HG03108 (cell line): ENCODE measurements around the gene PUS7.
"Not testable (repeated sequence)": the region's sequence is repeated elsewhere in the genome, so short reads cannot be mapped to it uniquely, and the experiment has no call there.

ENCODE experiments used
- ATAC-seq: cut with Tn5 transposase; IDR thresholded peaks from one replicate; pipeline ENCODE4 v1.9.1; 2021; ENCODE audit warnings: moderate library complexity; ENCODE audit not compliant: unreplicated experiment

The PUS7 gene

DNA sequence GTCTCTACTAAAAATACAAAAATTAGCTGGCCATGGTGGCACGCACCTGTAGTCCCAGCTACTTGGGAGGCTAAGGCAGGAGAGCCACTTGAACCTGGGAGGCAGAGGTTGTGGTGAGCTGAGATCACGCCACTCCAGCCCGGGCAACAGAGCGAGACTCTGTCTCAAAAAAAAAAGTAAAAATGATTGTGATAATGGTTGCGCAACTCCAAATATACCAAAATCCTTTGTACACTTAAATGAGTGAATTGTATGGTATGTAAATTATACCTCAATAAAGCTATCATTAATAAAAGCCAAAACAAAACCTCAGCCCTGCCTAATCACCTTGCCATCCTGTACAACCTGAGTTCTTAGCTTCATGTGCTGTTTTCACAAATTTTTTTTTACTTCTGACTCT, 71.2 kb downstream of the PUS7 start:
- ATAC-seq = not testable (repeated sequence)

DNA sequence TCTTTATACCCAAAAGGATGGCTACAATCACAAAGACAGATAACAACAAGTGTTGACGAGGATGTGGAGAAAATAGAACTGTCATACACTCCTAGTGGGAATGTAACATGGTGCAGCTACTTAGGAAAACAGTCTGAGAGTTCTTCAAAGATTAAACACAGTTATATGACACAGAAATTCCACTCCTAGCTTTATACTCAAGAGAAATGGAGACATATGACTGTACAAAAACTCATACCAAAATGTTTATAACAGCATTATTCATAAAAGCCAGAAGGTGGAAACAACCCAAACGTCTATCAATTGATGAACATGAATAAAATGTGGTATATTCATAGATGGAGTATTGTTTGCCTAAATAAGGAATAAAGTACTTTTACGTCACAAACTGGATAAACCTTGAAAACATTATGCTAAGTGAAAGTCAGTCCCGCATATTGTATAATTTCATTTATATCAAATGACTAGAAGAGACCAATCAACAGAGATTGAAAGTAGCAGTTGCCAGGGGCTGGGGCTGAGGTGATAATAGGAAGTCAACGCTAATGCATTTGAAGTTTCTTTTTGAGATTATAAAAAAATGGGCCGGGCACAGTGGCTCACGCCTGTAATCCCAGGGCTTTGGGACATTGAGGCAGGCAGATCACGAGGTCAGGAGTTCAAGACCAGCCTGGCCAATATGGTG, 71.8 kb downstream of the PUS7 start:
- no peak for ATAC-seq

DNA sequence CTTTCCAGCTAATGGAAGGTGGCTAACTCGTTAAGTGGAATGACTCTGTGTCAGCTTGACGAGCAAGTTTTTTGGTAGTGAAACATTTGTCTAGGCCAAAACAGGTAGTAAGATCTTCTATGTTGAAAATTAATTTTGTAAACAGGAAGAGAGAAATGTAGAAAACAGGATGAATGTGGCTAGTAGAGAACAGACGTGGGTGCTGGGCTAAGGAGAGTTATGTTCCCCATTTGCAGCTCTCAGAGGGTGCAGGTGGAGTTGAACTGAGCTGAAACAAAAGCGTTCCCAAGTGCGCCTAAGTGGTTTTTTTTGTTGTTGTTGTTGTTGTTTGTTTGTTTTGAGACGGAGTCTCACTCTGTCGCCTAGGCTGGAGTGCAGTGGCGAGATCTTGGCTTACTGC, 73.9 kb downstream of the PUS7 start:
- ATAC-seq = peak; percentile 83

DNA sequence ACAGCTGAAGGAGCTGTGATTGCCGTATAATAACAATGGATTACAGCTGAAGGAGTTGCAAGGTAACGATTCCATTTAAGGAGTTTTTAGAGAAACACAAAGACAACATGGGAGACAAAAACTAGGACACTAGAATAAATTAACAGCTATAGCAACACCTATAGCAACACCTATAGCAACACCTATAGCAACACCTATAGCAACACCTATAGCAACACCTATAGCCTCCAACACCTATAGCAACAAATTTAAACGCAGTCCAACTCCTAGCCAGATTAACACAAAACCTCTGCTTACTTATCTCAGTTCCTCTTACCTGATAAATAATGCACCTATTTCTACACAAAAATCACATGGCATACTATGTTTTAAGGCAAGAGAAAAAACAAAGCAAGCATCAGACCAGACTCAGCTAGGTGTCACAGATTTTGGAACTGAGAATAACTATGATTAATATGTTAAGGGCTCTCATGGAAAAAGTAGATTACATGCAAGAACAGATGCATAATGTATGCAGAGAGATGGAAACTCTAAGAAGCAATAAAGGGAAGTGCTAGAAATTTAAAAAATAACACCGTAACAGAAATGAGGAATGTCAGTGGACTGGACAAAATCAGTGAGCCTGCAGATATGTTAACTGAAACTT, 77.6 kb downstream of the PUS7 start:
- ATAC-seq = no peak

DNA sequence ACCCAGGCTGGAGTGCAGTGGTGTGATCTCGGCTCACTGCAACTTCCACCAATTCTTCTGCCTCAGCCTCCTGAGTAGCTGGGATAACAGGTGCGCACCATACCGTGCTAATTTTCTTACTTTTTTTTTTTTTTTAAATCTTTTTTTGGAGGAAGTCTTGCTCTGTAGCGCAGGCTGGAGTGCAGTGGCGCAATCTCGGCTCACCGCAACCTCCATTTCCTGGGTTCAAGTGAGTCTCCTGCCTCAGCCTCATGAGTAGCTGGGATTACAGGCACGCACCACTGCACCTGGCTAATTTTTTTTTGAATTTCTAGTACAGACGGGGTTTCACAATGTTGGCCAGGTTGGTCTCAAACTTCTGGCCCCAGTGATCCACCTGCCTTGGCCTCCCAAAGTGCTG, 79.9 kb downstream of the PUS7 start:
- ATAC-seq = not testable (repeated sequence)

DNA sequence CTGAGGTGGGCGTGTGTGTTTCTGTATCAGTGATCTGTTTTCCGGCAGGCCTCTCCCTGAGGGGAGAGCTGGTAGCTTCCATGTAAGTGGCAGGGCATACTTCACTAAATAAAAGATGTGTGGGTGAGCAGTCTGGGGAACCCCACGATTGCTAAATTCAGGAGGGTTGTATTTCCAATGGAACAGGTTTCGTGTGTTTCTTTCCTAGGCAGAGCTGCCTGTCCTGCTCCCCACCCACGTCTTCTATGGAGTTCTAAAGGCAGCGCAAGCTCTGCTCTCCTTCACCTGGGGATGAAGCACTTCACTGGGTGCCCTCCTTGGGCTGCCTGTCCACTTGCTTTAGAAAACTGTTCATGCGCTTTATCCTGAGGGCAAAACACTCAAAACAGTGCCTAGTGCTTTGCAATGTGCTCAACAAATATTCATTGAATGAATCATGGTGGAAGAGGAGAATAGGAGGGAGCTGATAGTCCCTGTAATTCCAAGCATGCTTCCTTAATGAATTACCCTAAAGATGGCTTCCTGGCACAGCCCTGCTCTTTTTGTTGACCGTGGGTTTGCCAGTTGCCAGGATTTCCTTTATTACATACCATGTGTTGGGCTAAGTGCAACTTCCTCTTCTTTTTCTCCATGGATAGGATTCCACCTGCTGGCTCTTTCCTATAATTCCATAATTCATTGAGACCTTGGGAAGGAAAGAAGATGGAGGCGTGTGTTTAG, 82.7 kb downstream of the PUS7 start:
- no peak for ATAC-seq

DNA sequence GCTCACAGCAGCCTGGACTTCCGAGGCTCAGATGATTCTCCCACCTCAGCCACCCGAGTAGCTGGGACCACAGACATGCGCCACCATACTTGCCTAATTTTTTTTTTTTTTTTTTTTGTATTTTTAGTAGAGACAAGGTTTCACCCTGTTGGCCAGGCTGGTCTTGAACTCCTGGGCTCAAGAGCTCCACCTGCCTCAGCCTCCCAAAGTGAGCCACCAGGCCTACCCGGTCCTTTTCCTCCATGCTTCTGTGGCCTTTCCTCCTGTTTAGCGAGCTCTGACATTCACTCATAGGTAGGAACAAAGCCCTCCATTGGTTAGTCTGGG, 83.3 kb downstream of the PUS7 start:
- no peak for ATAC-seq

DNA sequence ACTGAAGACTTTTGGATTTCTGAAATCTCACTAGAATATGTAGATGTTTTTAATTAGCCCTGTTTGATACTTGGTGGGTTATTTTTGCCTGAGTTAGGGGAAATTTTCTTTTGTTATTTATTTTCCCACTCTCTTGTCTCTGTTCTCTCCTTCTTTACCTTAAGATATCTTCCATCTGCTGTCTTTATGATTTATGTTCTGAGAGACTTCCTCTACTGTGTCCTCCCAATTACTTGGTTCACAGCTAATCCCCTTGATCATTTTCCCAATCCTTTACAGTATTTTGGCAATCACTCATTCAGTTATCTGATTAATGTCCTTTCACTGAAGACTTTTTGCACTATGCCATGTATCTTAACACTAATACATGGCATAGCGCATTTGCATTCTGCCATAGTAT, 83.8 kb downstream of the PUS7 start:
- no peak for ATAC-seq

DNA sequence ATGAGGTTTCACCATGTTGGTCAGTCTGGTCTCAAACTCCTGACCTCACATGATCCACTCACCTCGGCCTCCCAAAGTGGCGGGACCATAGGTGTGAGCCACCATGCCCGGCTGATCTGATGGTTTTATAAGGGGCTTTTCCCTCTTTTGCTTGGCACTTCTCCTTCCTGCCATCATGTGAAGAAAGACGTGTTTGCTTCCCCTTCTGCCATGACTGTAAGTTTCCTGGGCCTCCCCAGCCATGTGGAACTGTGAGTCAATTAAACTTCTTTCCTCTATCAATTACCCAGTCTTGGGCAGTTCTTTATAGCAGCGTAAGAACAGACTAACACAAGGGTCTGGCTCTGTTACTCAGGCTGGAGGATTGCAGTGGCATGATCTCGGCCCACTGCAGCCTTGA, 84.7 kb downstream of the PUS7 start:
- not testable (repeated sequence) for ATAC-seq

DNA sequence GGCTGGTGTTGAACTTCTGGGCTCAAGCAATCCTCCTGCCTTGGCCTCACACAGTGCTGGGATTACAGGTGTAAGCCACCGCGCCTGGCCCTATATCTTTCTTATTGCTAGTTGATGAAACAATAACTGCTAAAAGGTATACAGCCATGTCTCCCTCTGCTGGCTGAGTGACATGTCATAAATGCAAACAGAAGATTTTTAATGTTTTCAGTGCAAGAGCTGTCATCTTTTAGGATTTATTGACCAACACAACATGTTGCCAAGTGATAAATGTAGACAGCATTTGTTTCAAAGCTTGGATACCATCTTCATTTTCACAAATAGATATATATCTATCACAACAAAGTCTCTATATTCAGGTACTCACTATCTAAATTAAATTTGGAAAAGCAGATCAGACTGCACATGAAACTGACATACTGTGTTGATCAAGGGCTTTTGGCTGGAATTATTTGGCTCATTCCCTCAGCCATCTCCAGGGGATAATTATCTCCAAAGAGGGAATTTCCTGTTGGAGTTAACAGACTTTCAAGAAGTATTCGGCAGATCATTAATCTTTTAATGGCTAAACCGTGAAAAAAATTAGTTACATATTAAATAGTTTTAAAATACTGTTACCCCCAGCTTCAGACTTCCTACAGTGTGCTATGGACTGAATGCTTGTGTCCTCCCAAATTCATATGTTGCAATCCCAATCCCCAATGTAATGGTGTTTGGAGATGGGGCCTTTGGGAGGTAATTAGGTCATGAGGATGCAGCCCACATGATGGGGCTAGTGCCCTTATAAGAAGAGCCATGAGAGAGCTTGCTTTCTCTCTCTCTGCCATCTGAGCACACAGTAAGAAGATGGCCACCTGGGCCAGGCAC, 92.1 kb downstream of the PUS7 start:
- peak; percentile 61 for ATAC-seq

DNA sequence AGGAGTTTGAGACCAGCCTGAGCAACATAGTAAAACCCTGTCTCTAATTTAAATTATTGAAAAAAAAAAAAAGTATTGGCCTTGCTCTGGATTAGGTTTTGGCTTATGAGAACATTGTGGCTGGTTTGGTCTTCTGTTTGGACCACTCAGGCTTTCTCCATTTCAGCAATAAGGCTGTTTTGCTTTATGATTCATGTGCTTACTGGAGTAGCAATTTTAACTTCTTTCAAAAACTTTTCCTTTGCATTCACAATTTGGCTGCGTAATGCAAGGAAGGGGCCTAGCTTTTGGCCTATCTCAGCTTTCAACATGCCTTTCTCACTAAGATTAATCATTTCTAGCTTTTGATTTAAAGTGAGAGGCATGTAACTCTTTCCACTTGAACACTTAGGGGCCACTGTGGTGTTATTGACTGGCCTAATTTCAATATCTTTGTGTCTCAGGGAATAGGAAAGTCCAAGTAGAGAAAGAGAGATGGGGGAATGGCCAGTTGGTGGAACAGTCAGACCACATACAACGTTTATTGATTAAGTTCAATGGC, 95.4 kb downstream of the PUS7 start:
- no peak for ATAC-seq

DNA sequence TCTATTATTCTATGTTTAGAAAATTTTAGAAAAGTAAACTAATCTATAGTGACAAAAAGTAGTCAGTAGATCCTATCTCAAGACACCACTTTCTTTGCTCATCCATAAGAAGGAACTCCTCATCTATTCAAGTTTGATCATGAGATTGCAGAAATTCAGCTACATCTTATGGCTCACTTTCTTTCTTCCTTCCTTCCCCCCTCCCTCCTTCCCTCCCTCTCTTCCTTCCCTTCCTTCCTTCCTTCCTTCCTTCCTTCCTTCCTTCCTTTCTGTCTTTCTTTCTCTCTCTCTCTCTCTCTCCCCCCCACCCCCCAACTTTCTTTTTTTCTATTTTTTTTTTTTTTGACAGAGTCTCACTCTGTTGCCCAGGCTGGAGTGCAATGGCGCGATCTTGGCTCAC, 98.1 kb downstream of the PUS7 start:
- ATAC-seq = no peak

DNA sequence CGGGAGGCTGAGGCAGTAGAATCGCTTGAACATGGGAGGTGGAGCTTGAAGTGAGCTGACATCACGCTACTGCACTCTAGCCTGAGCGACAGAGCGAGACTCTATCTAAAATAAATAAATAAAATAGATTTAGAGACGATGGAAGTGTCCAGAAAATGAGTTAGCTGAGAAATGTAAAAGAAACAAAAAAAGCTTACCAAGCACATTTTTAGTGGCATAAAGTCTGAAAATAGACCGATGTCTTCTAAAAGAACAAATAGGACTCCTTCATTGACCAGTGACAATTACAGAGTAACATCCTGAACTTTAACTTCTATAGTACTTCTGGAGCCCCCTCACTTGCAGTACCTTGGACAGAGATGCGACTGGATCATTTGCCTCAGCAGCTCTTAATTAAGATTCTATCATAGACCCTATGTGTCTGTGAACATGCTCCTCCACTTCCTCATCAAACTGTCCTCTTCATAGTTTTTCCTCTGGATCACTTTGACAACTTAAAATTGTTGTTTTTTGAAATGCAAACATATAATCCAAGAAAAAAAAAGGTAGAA, 108.1 kb downstream of the PUS7 start:
- no peak for ATAC-seq

DNA sequence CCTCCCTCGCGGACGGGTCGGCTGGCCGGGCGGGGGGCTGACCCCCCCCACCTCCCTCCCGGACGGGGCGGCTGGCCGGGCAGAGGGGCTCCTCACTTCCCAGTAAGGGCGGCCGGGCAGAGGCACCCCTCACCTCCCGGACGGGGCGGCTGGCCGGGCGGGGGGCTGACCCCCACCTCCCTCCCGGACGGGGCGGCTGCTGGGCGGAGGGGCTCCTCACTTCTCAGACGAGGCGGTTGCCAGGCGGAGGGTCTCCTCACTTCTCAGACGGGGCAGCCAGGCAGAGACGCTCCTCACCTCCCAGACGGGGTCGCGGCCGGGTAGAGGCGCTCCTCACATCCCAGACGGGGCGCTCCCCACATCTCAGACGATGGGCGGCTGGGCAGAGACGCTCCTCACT, 111.3 kb downstream of the PUS7 start:
- ATAC-seq = not testable (repeated sequence)

DNA sequence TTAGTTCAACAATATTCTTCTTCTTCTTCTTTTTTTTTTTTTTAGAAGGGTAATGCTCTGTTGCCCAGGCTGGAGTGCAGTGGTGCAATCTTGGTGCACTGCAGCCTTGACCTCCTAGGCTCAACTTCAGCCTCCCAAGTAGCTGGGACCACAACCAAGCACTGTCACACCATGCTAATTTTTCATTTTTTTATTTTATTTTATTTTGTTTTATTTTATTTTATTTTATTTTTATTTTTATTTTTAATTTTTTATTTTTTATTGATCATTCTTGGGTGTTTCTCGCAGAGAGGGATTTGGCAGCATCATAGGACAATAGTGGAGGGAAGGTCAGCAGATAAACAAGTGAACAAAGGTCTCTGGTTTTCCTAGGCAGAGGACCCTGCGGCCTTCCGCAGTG, 112.3 kb downstream of the PUS7 start:
- ATAC-seq = not testable (repeated sequence)

DNA sequence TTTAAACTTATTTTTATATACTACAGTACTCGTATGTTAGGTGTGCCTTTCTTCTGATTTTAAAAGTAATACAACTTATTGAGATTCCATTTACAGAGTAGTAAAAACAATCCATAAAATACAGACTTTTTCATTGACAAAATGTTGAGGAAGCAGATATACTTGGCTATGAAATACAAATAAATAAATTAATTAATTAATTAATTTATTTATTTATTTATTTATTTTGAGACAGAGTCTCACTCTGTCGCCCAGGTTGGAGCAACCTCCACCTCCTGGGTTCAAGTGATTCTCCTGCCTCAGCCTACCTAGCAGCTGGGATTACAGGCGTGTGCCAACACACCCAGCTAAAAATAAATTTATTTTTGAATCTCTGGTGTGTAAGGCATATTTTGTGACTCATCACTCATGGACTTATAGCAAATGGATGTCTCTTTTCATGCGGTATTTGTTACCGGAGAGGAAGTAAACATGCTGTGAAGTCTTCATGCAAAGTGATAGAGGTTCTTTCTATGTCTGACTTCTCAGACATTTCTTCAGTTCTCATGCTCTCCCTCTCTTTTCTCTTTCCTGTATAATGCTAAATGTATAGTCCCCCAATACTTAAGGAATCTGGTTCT, 113.2 kb downstream of the PUS7 start:
- no peak for ATAC-seq
